ENCODE results near the gene CD79A.

The CD79A gene

GRCh38 chr19:41876847-41877832, at the start of gene CD79A:
Gene CD79A, plus strand, starts transcription at chr19:41877279. Its CDS starts 26 bp downstream, at chr19:41877305.
- DNase-seq, result peak; percentile 66

GRCh38 chr19:41837981-41838708, 38.9 kb upstream of the CD79A start:
- DNase-seq, result no peak

- no peak for DNase-seq
Observed at GRCh38 chr19:41839211-41839610, 37.9 kb upstream of the CD79A start.

- no peak for DNase-seq
Observed at GRCh38 chr19:41843371-41843770, 33.7 kb upstream of the CD79A start.

- DNase-seq, result no peak
Observed at GRCh38 chr19:41844601-41845000, 32.5 kb upstream of the CD79A start, which contains the start of gene LYPD4. Gene LYPD4, minus strand, starts transcription at chr19:41844683. Its CDS starts 5,398 bp downstream, at chr19:41839285.

- no peak for DNase-seq
Observed at GRCh38 chr19:41845001-41845050, 32.3 kb upstream of the CD79A start, which contains the start of gene DMRTC2. Gene DMRTC2, plus strand, starts transcription at chr19:41845042. Its CDS starts 2,387 bp downstream, at chr19:41847429.

GRCh38 chr19:41845051-41845590, 32.0 kb upstream of the CD79A start:
- DNase-seq, result no peak

- DNase-seq, result no peak
Observed at GRCh38 chr19:41847351-41848105, 29.6 kb upstream of the CD79A start.

- DNase-seq, result no peak
Observed at GRCh38 chr19:41848666-41849065, 28.4 kb upstream of the CD79A start.

- DNase-seq, result no peak
Observed at GRCh38 chr19:41849067-41849466, 28.0 kb upstream of the CD79A start.

GRCh38 chr19:41850381-41850780, 26.7 kb upstream of the CD79A start:
- no peak for DNase-seq

- DNase-seq, result no peak
Observed at GRCh38 chr19:41851456-41851855, 25.6 kb upstream of the CD79A start.

GRCh38 chr19:41853344-41853743, 23.7 kb upstream of the CD79A start:
- DNase-seq, result no peak

GRCh38 chr19:41853768-41854167, 23.3 kb upstream of the CD79A start:
- DNase-seq, result no peak

GRCh38 chr19:41859213-41859617, 17.9 kb upstream of the CD79A start:
- DNase-seq, result no peak

GRCh38 chr19:41859618-41860418, 17.3 kb upstream of the CD79A start, which contains the start of gene RPS19:
Gene RPS19, plus strand, starts transcription at chr19:41860255. Its CDS starts 520 bp downstream, at chr19:41860775.
- peak; percentile 97 for DNase-seq

GRCh38 chr19:41860419-41861115, 16.5 kb upstream of the CD79A start:
- no peak for DNase-seq

- DNase-seq, result peak; percentile 63
Observed at GRCh38 chr19:41861116-41861768, 15.8 kb upstream of the CD79A start.

- no peak for DNase-seq
Observed at GRCh38 chr19:41861846-41862245, 15.2 kb upstream of the CD79A start.

- no peak for DNase-seq
Observed at GRCh38 chr19:41862445-41862986, 14.6 kb upstream of the CD79A start.

All from NCI-H2107 (cell line).